NCI-H2107 (cell line): ENCODE data around the gene C6.

ENCODE experiments used
- DNase-seq: peaks from one replicate; lab custom pipeline; 2025; lab: John Stamatoyannopoulos, UW

C6 gene

DNA sequence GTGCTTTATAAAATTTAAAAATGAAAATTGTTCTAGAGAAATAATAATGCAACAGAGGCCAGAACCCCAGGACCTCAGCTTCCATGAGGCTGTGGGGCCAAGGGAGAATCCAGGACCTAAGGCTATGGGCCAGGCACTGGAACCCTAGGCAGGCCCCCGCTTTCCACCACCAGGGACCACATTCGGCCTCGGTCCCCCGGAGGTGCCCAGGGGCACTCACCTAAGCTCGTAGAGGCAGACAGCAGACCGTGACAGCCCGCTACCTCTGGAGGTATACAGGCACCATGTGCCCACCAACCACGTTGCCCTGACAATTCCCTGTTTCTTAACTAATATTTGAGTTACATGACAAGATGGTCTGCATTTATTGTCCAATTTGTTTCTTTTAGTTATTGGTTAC, 92.7 kb downstream of the C6 start:
- DNase-seq, result no peak

DNA sequence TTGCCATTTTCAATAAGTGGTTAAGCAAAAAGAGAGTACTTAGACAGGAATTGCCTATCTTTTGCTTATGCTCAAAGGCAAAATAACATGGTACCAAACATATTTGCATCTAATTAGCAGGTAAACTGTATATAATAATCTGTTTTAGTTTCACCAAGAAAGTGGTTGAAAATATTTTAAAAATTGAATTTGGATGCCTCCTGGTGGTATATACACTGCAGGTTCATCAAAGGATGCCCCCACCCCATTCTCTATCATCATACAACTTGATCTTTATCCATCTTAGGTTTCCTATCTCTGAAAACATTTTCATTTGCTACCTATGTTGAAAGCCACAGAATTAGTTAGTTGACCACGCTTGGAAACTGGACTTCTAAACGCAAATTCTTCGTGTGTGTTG, 95.2 kb downstream of the C6 start:
- no peak for DNase-seq

DNA sequence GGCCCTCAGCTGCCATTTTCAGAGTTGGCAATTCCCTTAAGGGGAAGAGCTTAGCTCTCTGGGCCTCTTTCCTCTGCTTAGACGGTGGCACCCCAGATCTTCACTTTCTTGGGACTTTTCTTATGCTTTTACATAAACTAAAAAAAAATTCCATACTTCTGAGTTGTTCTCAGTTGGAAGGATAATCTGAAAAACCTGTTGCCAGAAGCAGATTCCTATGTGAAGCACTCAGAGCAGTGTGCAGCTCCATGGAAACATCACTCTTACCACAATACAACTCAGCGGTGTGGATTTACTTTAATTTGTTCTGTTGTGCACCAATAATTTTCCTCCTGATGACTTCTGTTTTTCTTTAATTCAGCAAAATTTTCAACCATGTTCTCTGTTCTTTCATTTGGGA, 98.1 kb downstream of the C6 start:
- no peak for DNase-seq

DNA sequence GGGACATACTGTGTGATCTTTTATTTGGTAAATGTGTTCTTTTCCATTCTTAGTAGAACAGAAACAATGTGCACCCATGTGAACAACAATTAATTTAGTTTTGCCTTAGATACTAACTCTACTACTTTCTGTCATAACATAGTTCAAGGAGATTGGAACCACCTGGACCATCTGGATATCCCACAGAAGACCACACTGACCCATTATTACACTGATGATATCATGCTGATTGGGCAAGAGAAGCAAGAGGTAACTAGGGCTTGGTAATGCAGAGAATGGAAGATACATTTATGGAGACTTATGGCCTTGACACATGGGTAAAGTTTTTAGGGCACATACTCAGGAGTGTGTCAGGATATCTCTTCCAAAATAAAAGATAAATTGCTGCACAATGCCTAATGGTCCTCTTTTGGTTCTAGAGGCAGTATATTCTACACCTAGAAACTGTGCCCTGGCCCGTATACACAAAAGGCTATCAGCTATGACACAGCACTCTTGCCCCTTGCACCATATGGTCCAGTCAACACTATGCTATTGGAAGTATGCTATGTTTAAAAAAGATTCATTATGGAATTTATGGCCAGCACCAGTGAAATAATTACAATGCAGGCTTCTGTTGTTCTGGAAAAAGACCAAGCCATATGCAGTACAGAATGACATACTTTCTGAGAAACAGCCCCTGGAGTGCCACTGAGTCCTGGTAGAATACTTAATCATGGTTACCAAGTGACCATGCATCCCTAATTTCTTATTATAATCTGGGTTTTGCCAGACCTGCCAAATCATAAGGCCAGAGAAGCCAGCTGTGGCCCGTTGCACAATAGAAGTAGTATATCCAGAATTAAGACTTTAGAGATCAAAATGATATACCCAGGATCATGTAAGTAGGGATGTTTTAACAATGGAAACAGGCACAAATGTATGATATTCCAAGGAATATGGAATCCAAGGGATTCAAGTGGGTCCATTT, 100.6 kb downstream of the C6 start:
- no peak for DNase-seq

DNA sequence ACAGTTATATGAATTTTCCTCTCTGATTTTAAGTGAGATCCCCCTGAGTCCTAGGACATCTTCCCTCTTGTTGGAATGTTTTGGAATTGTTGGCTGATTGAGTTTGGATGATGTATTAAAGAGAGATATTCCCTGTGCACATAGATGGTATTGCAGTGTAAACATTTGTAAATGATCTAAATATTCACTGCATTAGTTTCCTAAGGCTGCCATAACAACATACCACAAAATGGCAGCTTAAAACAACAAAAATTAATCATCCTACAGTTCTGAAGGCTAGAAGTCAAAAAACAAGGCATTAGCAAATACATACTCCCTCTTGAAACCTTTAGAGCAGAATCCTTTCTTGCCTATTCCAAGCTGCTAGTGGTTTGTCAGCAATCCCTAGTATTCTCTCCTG, 104.1 kb downstream of the C6 start:
- no peak for DNase-seq

DNA sequence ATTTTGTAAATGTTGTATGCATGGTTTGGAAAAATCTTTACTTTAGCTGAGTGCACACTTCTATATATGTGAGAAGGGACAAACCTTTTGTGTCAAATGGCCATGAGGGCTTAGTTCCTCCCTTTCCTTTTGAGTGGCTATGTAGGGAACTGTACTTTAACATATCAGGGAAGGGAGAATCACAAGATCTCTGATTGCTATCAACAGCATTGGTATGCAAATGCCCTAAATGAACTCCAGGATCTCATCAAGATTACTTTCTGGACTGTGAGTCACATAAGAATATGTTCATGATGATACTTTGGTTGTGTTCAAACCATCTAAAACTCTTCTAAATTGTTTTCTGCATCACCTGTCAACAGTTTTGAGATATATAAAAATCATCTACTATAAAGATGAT, 111.0 kb downstream of the C6 start:
- no peak for DNase-seq

DNA sequence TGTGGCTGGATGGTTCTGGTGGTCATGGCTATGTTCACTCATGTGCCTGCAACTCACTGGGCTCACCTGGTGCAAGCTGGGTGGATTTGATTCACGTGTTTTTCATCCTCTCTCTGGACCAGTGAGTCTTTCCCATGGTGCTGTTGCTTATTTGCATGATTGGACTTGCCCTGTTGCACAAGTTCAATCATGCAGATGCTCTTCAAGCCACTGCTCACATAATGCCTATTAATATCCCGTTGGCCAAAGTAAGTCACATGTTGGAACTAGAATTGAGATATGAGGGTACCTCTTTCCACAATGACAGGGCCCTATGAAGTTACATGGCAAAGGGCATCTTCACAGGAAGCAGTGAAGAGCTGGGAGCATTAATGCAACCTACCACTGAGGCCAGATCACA, 115.7 kb downstream of the C6 start:
- DNase-seq, result no peak

DNA sequence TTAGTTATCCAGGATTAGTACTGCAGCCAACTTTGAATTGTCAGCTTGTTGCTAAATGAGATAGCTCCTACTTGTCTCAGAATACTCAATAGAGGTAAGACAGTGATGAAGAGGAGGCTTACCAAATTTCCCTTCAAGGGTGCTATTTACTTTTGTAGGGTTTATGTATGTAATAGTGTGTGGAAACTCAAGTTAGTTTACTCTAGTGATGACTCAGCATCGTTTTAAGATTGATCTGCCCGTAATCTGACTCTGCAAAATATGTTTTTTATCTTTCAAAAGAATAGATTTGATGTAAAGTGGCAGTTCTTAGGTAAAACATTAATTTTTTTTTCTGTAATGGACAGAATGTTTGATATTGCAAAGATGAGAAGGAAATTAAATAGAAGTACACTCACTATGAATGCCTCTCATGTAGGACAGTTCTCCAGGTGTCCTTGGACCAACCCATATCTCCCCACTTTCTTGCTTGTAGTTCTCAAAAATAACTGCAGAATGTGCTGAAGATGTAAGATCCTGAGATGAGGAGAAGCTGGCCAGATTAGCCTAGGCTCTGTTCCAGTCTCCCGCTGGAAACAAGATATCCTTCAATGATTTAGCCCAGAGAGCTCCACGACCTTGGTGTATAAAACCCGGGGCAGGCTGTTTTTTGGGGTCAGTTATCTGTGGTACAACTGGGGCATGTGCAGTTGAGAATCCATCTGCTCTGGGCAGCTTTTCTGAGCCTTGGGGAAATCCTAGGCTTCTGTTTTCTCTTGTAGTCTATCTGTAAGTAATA, 117.8 kb downstream of the C6 start:
- no peak for DNase-seq

DNA sequence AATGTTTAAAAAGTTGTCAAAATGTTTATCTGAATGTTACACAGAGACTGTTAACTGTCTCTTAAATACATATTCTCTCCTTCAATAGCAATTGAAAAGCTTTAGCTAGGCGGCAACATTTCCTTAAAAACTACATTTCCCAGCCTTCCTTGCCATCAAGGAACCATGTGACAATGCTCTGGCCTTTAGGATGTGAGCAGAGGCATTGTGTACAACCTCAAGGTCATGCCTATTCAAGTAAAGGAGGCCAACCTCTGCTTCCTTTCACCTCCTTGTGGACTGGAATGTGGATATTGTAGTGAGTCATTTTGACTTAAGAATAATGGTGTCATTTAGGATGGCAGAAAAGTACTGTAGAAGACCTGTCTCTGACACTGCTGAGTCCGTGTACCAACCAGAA, 118.5 kb downstream of the C6 start:
- DNase-seq, result no peak

DNA sequence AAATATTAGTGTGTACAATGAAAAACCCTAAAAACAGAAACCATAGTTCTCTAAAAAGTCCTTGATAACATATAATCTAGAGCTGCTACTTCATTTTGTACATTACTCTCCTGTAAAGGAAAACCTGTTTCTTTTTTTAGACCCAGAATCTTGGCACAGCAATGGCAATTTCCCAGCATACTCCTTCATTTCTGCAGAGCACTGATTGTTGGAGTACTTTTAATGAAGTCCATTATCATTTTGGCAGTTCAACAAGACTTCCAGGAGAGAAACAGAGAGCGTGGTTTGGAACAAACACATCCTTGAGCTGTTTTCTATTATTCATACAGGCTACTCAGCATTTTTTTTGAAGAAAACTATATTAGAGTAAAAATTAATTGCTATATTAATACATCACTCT, 119.5 kb downstream of the C6 start:
- DNase-seq, result no peak
